GM12864 (cell line): ENCODE data around the gene CCDC78.

Experiments
- DNase-seq: peaks from one replicate; pipeline ENCODE4 v3.0.0-alpha.2; 2011; ENCODE audit warnings: low read depth
- H3K4me3 ChIP-seq: 2 replicates; pipeline ENCODE4 v1.5.1; 2011; ENCODE audit warnings: mild to moderate bottlenecking, low read depth, low read length, control low read depth
- TF ChIP-seq, protein P1 (sequence below): IDR thresholded peaks from 2 replicates; pipeline ENCODE4 v1.5.1; 2011; ENCODE audit warnings: low read depth, mild to moderate bottlenecking, moderate library complexity, low read length, control low read depth, inconsistent platforms; ENCODE audit errors: missing control alignments

CCDC78 gene

DNA sequence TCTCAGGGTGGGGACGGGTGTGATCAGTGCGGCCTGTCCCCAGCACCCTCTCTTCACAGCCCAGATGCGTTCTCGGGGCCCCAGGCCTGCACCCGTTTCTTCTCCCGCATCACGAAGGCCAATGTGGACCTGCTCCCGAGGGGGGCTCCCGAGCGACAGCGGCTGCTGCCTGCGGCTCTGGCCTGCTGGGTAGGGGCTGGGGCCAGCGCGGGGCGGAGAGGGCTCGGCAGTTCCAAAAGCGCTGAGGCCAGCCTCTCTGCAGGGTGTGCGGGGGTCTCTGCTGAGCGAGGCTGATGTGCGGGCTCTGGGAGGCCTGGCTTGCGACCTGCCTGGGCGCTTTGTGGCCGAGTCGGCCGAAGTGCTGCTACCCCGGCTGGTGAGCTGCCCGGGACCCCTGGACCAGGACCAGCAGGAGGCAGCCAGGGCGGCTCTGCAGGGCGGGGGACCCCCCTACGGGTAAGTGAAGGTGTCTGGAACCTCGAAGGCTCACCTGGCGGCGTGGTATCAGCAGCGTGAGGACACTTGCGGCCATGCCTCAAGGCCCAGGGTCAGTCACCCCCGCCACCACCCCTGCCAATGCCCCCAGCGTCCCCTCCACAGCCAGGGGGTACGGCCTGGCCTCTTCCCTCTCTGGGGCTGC lies 38.7 kb upstream of the CCDC78 start:
- H3K4me3 ChIP-seq = no peak overlapping the region
- TF ChIP-seq, protein P1, sequence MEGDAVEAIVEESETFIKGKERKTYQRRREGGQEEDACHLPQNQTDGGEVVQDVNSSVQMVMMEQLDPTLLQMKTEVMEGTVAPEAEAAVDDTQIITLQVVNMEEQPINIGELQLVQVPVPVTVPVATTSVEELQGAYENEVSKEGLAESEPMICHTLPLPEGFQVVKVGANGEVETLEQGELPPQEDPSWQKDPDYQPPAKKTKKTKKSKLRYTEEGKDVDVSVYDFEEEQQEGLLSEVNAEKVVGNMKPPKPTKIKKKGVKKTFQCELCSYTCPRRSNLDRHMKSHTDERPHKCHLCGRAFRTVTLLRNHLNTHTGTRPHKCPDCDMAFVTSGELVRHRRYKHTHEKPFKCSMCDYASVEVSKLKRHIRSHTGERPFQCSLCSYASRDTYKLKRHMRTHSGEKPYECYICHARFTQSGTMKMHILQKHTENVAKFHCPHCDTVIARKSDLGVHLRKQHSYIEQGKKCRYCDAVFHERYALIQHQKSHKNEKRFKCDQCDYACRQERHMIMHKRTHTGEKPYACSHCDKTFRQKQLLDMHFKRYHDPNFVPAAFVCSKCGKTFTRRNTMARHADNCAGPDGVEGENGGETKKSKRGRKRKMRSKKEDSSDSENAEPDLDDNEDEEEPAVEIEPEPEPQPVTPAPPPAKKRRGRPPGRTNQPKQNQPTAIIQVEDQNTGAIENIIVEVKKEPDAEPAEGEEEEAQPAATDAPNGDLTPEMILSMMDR = no peak
- DNase-seq = no peak

DNA sequence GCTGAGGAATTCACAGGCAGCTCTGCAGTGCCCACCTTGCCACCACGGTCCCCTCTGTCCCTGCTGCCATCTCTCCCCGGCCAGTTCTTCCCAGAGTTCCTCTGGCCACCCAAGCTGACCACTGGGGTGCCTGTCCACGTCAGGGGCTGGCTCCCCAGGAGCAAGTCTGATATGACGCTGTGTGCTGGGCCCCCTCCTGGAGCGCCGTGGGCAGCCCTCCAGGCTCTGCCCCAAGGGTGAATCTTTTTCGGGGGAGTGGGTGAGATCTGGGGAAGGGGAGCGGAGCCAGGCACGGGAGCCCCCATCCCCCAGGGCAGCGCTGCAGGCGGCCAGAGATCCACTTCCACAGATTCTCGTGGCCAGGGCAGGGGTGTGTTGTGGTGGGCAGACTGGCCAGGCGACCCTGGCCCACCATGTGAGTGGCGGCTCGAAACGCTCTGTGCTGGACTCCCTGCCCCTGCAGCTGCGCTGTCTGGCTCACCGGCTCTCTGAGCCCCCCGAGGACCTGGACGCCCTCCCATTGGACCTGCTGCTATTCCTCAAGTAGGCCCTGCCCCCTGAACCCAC lies 38.0 kb upstream of the CCDC78 start:
- TF ChIP-seq, protein P1 = no peak
- H3K4me3 ChIP-seq = no peak overlapping the region
- DNase-seq = no peak

DNA sequence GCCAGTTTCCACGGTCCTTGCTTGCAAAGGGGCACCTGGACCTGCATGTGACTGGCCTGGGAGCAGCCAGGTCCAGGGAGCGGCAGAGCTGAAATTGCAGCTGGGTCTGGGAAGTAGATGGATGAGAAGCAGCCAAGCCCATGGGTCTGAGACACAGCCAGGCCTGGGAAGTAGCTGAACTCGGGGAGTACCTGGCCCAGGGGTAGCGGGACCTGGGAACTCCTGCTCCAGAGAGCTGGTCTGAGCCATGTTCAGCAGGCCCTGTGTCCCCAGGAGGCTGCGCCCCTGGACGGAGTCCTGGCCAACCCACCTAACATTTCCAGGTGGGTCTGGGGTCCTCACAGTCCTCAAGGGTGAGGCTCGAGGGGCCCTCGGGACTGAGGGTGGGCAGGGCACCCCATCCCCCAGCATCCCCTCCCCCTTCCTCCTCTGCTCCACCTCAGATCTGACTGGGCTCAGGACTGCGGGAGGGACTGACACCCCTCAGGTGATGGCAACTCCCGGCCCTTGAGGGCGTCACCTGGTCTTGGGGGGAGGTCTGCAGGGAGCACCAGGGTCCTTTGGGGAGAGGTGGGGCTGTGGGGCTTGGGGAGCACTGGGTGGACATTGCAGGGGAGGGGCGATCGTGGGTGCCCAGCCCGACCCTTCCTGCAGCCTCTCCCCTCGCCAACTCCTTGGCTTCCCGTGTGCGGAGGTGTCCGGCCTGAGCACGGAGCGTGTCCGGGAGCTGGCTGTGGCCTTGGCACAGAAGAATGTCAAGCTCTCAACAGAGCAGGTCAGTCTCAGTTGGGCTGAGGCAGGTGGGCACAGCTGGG lies 37.3 kb upstream of the CCDC78 start:
- TF ChIP-seq, protein P1 = no peak
- H3K4me3 ChIP-seq = no peak overlapping the region
- no peak for DNase-seq

DNA sequence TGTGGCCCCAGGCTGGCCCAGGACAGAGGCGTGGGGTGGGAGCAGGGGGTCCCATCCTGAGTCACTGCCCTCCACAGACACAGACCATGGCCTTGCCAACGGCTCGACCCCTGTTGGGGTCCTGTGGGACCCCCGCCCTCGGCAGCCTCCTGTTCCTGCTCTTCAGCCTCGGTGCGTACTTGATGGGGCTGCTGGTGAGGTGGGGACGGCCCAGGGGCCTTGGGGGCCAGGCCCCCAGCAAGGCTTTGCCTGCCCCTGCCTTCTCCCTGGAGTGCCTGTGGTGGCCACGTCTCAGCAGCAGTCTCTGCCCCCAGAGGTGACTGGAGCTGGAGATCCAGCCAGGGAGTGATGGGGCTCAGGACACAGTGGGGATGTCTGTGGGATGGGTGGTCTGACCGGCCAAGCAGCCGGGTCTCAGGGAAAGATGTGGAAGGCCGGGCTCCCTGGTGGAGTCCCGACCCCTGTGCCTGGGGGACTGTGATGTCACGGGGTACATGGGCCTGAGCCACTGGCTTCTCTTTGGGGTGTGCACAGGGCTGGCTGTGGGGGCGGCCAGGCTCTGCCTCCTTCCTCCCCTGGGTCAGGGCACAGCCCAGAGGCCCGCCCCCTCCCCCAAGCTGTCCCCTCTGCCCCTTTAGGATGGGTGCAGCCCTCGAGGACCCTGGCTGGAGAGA lies 36.5 kb upstream of the CCDC78 start:
- TF ChIP-seq, protein P1 = no peak
- no peak overlapping the region for H3K4me3 ChIP-seq
- DNase-seq = no peak

DNA sequence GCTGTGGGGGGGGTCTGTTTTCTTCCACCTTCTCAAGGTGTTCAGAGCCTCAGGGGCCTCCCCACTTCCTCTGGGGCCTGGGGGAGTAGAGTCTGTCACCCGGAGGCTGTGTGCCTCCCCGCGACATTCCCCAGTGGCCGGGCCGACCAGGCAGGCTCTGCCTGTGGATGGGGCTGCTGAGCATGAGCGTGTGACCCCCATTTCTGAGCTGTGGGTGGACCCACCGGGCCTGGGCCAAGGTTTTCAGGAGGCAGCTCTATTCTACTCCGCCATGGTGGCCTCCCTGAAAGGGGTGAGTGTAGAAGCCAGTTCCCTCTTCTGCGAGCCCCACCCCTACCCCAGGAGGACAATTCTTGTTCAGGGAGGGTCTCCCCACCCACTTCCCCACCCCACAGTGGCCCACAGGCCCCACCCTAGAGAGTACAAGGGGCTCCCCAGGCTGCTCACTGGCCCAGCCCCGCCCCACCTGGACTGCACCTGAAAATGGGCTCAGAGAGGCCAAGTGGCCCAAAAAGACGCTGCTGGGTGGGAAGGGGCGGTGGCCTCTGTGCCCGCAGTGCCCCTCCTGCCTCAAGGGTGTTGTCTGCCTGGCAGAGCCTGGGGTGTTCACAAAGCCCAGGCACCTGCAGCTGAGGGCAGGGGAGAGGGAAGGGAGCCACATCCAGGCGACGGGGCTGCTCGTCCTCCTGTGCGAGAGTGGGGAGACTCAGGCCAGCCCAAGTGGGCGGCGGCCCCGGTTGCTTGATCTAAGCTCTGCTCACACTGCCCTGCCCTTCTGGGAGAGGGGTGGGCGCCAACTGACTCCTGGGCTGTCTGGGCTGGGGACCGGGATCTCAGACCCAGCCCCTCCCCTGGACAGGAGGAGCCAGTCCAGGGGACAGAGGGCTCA lies 35.6 kb upstream of the CCDC78 start:
- TF ChIP-seq, protein P1 = no peak
- DNase-seq = no peak
- no peak overlapping the region for H3K4me3 ChIP-seq

DNA sequence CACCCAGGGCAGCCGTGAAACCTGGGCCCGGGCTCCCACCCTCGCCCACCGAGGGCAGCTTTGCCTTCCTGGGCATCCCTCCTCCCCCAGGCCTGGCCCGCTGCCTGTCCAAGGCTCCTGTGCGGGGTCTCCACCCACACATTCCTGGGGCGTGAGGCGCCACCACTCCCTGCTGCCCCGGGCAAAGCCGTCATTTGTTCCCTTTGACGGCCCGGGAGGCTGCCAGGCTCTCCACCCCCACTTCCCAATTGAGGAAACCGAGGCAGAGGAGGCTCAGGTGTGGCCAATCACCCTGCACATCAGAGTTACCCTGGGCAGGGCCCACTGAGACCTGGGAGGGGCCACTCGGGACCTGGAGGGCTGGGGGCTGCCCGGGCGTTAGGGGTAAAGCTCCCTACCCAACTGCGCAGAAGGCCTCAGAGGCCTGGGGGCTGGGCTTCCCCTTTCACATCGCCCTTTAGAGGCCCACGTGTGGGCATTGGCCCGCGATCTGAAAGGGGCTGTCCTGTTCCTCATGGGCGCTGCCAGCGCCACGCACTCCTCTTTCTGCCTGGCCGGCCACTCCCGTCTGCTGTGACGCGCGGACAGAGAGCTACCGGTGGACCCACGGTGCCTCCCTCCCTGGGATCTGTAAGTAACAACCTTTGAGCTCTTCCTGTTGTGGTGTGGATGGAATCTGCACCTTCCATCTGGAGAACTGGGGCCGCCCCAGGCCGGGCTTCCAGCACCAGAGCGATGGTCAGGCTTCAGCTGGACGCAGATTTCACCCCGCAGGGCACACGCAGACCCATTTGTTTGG lies 34.5 kb upstream of the CCDC78 start, which contains the start of gene MSLN:
TSS of gene MSLN (plus strand) at position 190 of the 799 bp plus-strand sequence. CDS start 1,947 bp downstream, outside the sequence.
- no peak within 1 kb of the TSS for H3K4me3 ChIP-seq
- no peak for DNase-seq
- TF ChIP-seq, protein P1 = no peak
